HEK293 (cell line): ENCODE data around the gene HIRA.

Experiments
- CTCF ChIA-PET: fragments of 350-600 bp; formaldehyde crosslinking; extraction: SDS; loops from one replicate; lab custom pipeline; 2021; ENCODE audit warnings: antibody characterized with exemption; lab: Yijun Ruan, JAX
- POLR2A ChIA-PET: fragments of 300-600 bp; formaldehyde crosslinking; extraction: SDS; loops from one replicate; lab custom pipeline; 2020; ENCODE audit warnings: antibody characterized with exemption, inconsistent platforms; lab: Yijun Ruan, JAX
- H3K27ac ChIP-seq: fragments of 200-500 bp; sonication (Bioruptor generic); 2 replicates; pipeline ENCODE4 v1.5.1; 2014; ENCODE audit warnings: low read depth, low read length, control low read depth, inconsistent platforms; ENCODE audit errors: extremely low read depth
- H3K36me3 ChIP-seq, 2 experiments: fragments of 200-500 bp in 1 of 2; sonication (Bioruptor generic) in 1 of 2; 1 replicate in 1 of 2; 2 replicates in 1 of 2; pipeline ENCODE4 v1.5.1; 2014 to 2017; ENCODE audit warnings: inconsistent platforms in 2 of 2, low read length in 2 of 2; ENCODE audit not compliant: control insufficient read depth in 2 of 2, insufficient read depth in 1 of 2
- H3K4me1 ChIP-seq: fragments of 200-500 bp; sonication (Bioruptor generic); 2 replicates; pipeline ENCODE4 v1.5.1; 2014; ENCODE audit warnings: mild to moderate bottlenecking, low read length, inconsistent platforms; ENCODE audit not compliant: control insufficient read depth, insufficient read depth
- H3K4me3 ChIP-seq: 2 replicates; pipeline ENCODE4 v1.5.1; 2011; ENCODE audit warnings: low read depth, mild to moderate bottlenecking, control low read depth, low read length, moderate library complexity
- H3K9me3 ChIP-seq: fragments of 200-500 bp; sonication (Bioruptor generic); 2 replicates; pipeline ENCODE4 v1.5.1; 2014; ENCODE audit warnings: low read depth, low read length, inconsistent platforms; ENCODE audit not compliant: control insufficient read depth, insufficient read depth
- FEZF1 ChIP-seq: fragments of 450-650 bp; formaldehyde crosslinking; IDR thresholded peaks from 2 replicates; pipeline ENCODE4 v1.5.1; 2016; ENCODE audit warnings: missing biosample characterization, missing genetic modification characterization
- GLIS1 ChIP-seq: fragments of 450-650 bp; formaldehyde crosslinking; IDR thresholded peaks from 2 replicates; pipeline ENCODE4 v1.5.1; 2016; ENCODE audit warnings: missing biosample characterization, missing genetic modification characterization
- HOXD13 ChIP-seq: sonication (generic); formaldehyde crosslinking; IDR thresholded peaks from 2 replicates; pipeline ENCODE4 v1.8.0; 2022; ENCODE audit warnings: missing genetic modification reagents, borderline replicate concordance
- KLF16 ChIP-seq: fragments of 450-650 bp; formaldehyde crosslinking; IDR thresholded peaks from 2 replicates; pipeline ENCODE4 v1.5.1; 2017; ENCODE audit warnings: missing biosample characterization, missing genetic modification characterization
- KLF9 ChIP-seq: fragments of 450-650 bp; formaldehyde crosslinking; IDR thresholded peaks from 2 replicates; pipeline ENCODE4 v1.5.1; 2016; ENCODE audit warnings: missing biosample characterization, missing genetic modification characterization, low read depth
- SALL2 ChIP-seq: fragments of 450-650 bp; formaldehyde crosslinking; IDR thresholded peaks from 2 replicates; pipeline ENCODE4 v1.5.0; 2017; ENCODE audit warnings: missing biosample characterization, mild to moderate bottlenecking, missing genetic modification characterization, borderline replicate concordance
- SCRT2 ChIP-seq: fragments of 450-650 bp; formaldehyde crosslinking; IDR thresholded peaks from 2 replicates; pipeline ENCODE4 v1.5.1; 2016; ENCODE audit warnings: missing biosample characterization, missing genetic modification characterization
- ZBTB20 ChIP-seq: fragments of 450-650 bp; formaldehyde crosslinking; IDR thresholded peaks from 2 replicates; pipeline ENCODE4 v1.5.1; 2016; ENCODE audit warnings: missing biosample characterization, missing genetic modification characterization
- ZBTB21 ChIP-seq: fragments of 450-650 bp; formaldehyde crosslinking; IDR thresholded peaks from 2 replicates; pipeline ENCODE4 v1.5.1; 2017; ENCODE audit warnings: missing biosample characterization, missing genetic modification characterization
- ZFHX2 ChIP-seq: fragments of 450-650 bp; formaldehyde crosslinking; conservative IDR thresholded peaks from 2 replicates; pipeline ENCODE4 v1.5.1; 2016; ENCODE audit warnings: missing biosample characterization, missing genetic modification characterization
- ZFP41 ChIP-seq: fragments of 450-650 bp; formaldehyde crosslinking; IDR thresholded peaks from 2 replicates; pipeline ENCODE4 v1.5.1; 2016; ENCODE audit warnings: missing biosample characterization, missing genetic modification characterization, borderline replicate concordance
- ZIC2 ChIP-seq: fragments of 450-650 bp; formaldehyde crosslinking; IDR thresholded peaks from 2 replicates; pipeline ENCODE4 v1.5.1; 2016; ENCODE audit warnings: missing biosample characterization, missing genetic modification characterization
- ZNF169 ChIP-seq: fragments of 450-650 bp; formaldehyde crosslinking; IDR thresholded peaks from 2 replicates; pipeline ENCODE4 v1.5.1; 2016; ENCODE audit warnings: missing biosample characterization, missing genetic modification characterization
- ZNF2 ChIP-seq: fragments of 450-650 bp; formaldehyde crosslinking; IDR thresholded peaks from 2 replicates; pipeline ENCODE4 v1.5.1; 2016; ENCODE audit warnings: missing biosample characterization, missing genetic modification characterization
- ZNF398 ChIP-seq: fragments of 450-650 bp; formaldehyde crosslinking; IDR thresholded peaks from 2 replicates; pipeline ENCODE4 v1.5.1; 2017; ENCODE audit warnings: missing biosample characterization, missing genetic modification characterization
- ZNF473 ChIP-seq: fragments of 450-650 bp; formaldehyde crosslinking; IDR thresholded peaks from 2 replicates; pipeline ENCODE4 v1.5.1; 2017; ENCODE audit warnings: missing biosample characterization, missing genetic modification characterization
- ZNF544 ChIP-seq: fragments of 450-650 bp; formaldehyde crosslinking; IDR thresholded peaks from 2 replicates; pipeline ENCODE4 v1.5.0; 2017; ENCODE audit warnings: missing biosample characterization, missing genetic modification characterization
- ZNF560 ChIP-seq: fragments of 450-650 bp; formaldehyde crosslinking; IDR thresholded peaks from 2 replicates; pipeline ENCODE4 v1.5.1; 2017; ENCODE audit warnings: missing biosample characterization, missing genetic modification characterization, borderline replicate concordance
- ZNF571 ChIP-seq: fragments of 450-650 bp; formaldehyde crosslinking; IDR thresholded peaks from 2 replicates; pipeline ENCODE4 v1.5.0; 2017; ENCODE audit warnings: missing biosample characterization, missing genetic modification characterization
- ZNF660 ChIP-seq: fragments of 450-650 bp; IDR thresholded peaks from 2 replicates; pipeline ENCODE4 v1.5.1; 2018; ENCODE audit warnings: missing biosample characterization, mild to moderate bottlenecking, missing genetic modification characterization
- ZNF670 ChIP-seq: fragments of 450-650 bp; formaldehyde crosslinking; IDR thresholded peaks from 2 replicates; pipeline ENCODE4 v1.5.1; 2016; ENCODE audit warnings: missing biosample characterization, missing genetic modification characterization, low read depth
- ZNF776 ChIP-seq: fragments of 450-650 bp; formaldehyde crosslinking; IDR thresholded peaks from 2 replicates; pipeline ENCODE4 v1.5.0; 2017; ENCODE audit warnings: missing biosample characterization, missing genetic modification characterization, borderline replicate concordance
- ZNF777 ChIP-seq: fragments of 450-650 bp; formaldehyde crosslinking; IDR thresholded peaks from 2 replicates; pipeline ENCODE4 v1.5.1; 2017; ENCODE audit warnings: missing biosample characterization, missing genetic modification characterization, borderline replicate concordance
- ZSCAN16 ChIP-seq: fragments of 450-650 bp; formaldehyde crosslinking; IDR thresholded peaks from 2 replicates; pipeline ENCODE4 v1.5.1; 2016; ENCODE audit warnings: missing biosample characterization, missing genetic modification characterization
- ZSCAN4 ChIP-seq: fragments of 450-650 bp; formaldehyde crosslinking; IDR thresholded peaks from 2 replicates; pipeline ENCODE4 v1.5.1; 2017; ENCODE audit warnings: missing biosample characterization, missing genetic modification characterization
- ZSCAN5A ChIP-seq: fragments of 450-650 bp; formaldehyde crosslinking; IDR thresholded peaks from 2 replicates; pipeline ENCODE4 v1.5.1; 2016; ENCODE audit warnings: missing biosample characterization, missing genetic modification characterization

Gene HIRA

GRCh38 chr22:19419464-19420178, 11.9 kb downstream of the HIRA start:
- Histone ChIP-seq H3K4me3 (no peak overlapping the region), H3K36me3 (peaks cover 0 to 3% of the 10 kb centered on the region in 2 experiments; a peak in 1 of 3 replicates), H3K27ac (no peak overlapping the region), H3K9me3 (no peaks in the 10 kb centered on the region), H3K4me1 (no peaks in the 10 kb centered on the region)
- POLR2A ChIA-PET: interaction anchor here (1.6 kb wide), 1 partner anchor 13 kb away, joined by 6 read pairs; the partner anchor contains the start of genes HIRA and MRPL40
- TF ChIP-seq SCRT2 (tag by site-specific recombination): peak; percentile 80
- TF ChIP-seq ZSCAN4 (tag by site-specific recombination): 0 out of 2 replicates have a peak, but pooled peaks have one; percentile 26
- TF ChIP-seq ZNF544 (tag by site-specific recombination): no peak
- TF ChIP-seq ZNF776 (tag by site-specific recombination): no peak
- no peak for TF ChIP-seq ZSCAN5A (tag by site-specific recombination)
- TF ChIP-seq ZNF169 (tag by site-specific recombination): no peak
- TF ChIP-seq ZSCAN16 (tag by site-specific recombination): no peak
- no peak for TF ChIP-seq SALL2 (tag by site-specific recombination)
- TF ChIP-seq ZFP41 (tag by site-specific recombination): no peak
- TF ChIP-seq HOXD13 (CRISPR knock-in tag): no peak
- no peak for TF ChIP-seq ZIC2
- CTCF ChIA-PET: no interaction called here

- ChIA-PET CTCF (no interaction called here), POLR2A (no interaction called here)
- Histone ChIP-seq H3K4me1 (no peaks in the 10 kb centered on the region), H3K9me3 (no peaks in the 10 kb centered on the region), H3K4me3 (no peak overlapping the region), H3K36me3 (no peaks in the 10 kb centered on the region), H3K27ac (no peak overlapping the region)
- no peak for TF ChIP-seq ZBTB21
- no peak for TF ChIP-seq ZBTB20 (tag by site-specific recombination)
- TF ChIP-seq FEZF1: no peak
- no peak for TF ChIP-seq ZNF777 (tag by site-specific recombination)
- TF ChIP-seq ZNF571 (tag by site-specific recombination): no peak
- TF ChIP-seq ZNF473: no peak
- TF ChIP-seq ZNF560 (tag by site-specific recombination): no peak
- no peak for TF ChIP-seq ZNF398 (tag by site-specific recombination)
- TF ChIP-seq ZNF2 (tag by site-specific recombination): no peak
- no peak for TF ChIP-seq KLF9 (tag by site-specific recombination)
- no peak for TF ChIP-seq GLIS1
- no peak for TF ChIP-seq ZFHX2
- TF ChIP-seq SALL2 (tag by site-specific recombination): no peak
- no peak for TF ChIP-seq ZNF670 (tag by site-specific recombination)
- no peak for TF ChIP-seq KLF16 (tag by site-specific recombination)
- no peak for TF ChIP-seq ZSCAN16 (tag by site-specific recombination)
- TF ChIP-seq ZNF660: no peak
Observed at GRCh38 chr22:19419086-19419463, 12.5 kb downstream of the HIRA start.
